ENCODE measurements around the gene CHL1.

- TF ChIP-seq CTCF (IDR thresholded peaks at IDR 0.05; ENCODE audit: poor library complexity) (no peak), EZH2 (IDR thresholded peaks at IDR 0.05; ENCODE audit: borderline replicate concordance) (no peak)
Observed at GRCh38 chr3:299590-300301, 103.2 kb downstream of the CHL1 start.

Data from hepatocyte (in vitro differentiated cells).